HG02610 (cell line): Measurements from ENCODE around the gene GDPGP1.
"Not testable (repeated sequence)": the region's sequence is repeated elsewhere in the genome, so short reads cannot be mapped to it uniquely, and the experiment has no call there.

ENCODE experiments used
- ATAC-seq: cut with Tn5 transposase; IDR thresholded peaks from one replicate; pipeline ENCODE4 v1.9.1; 2021; ENCODE audit warnings: mild to moderate bottlenecking, moderate library complexity; ENCODE audit not compliant: unreplicated experiment

Gene GDPGP1, protein sequence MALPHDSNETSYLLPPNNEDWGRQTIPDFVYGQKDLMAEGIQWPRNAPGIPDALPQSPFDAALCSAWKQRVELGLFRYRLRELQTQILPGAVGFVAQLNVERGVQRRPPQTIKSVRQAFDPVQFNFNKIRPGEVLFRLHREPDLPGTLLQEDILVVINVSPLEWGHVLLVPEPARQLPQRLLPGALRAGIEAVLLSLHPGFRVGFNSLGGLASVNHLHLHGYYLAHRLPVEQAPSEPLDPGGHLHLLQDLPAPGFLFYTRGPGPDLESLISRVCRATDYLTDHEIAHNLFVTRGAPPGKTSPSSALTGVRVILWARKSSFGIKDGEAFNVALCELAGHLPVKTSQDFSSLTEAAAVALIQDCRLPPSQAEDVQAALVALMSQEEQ

DNA sequence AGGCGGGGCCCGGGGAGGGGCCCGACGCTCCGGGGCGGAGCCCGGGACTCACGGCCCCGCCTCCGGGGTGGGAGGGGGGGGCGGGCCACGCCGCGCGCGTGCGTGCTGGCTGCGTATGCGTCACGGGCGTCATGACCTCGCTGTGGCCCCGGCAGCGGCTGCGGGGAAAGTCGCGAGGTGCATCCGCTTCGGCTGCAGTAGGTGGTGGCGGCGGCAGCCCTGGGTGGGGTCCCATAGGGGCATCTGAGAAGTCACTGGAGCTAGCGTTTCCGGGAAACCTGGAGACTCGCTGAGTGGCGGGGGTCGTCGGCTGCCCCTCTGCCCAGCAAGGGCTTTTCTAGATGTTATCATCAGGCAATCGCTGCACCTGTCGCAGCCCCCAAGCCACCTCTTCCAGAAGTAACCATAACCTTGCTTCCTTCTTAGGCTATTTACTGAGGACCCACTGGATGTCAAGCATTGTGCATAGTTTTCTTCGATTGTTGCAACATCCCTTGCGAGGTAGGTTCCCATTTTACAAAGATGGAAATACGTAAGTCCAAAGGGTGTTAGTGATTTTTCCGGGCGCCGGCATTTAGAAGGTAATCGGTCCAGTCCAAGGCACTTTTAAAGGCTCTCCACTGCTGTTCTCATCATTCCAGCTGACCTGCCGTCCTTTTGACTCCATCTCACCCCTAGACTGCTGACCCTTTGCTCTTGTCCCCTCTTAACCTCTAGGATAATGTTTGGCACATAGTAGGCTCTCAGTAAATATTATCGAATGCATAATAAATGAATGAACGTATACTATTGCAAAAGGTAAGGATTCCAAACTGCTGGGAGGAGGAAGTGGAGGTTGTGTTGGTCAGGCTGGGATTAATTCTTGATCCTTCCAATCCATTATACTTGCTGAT is at the start of gene GDPGP1:
Gene GDPGP1, plus strand, starts transcription at position 114 of the 893 bp plus-strand sequence. CDS start 6,700 bp downstream, outside the sequence.
- ATAC-seq = peak; percentile 73

DNA sequence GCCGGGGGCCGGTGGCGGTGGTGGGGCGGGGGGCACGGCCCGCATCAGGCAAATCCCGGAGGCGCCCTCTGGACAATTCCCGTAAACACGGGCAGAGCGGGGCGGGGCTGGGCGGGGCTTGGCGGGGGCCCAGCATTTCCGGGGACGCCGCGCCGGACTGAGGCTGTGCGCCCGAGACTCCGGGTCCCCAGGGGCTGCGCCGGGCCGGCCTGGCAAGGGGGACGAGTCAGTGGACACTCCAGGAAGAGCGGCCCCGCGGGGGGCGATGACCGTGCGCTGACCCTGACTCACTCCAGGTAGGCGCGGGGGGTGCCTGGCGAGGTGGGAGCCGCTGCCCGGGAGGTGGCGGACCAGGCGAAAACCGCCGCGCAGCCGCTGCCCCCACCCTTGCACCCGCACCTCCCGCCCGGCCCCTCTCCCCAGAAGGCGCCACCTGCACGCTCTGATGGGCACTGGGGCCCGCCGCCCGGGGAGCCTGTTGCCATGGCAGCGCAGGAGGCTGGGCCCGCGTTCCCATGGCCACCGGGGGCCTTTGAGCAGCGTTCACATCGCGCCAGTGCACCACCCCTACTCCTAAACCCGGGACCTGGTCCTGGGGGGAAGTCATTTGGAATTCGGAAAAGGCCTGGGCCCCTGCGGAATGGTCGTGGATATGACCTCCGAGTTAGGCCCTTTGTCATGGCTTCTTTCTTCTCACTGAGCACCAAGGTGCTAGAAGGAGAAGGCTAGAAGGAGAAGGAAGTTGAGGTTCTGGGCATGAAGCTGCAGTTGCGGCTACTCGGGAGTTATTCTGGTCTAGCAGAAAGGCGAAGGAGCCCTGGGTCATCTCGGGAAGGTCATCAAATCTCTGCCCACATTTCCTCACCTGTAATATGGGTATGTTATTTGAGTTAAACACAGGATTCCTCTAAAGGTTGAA is 49.0 kb upstream of the GDPGP1 start:
- peak; percentile 73 for ATAC-seq

DNA sequence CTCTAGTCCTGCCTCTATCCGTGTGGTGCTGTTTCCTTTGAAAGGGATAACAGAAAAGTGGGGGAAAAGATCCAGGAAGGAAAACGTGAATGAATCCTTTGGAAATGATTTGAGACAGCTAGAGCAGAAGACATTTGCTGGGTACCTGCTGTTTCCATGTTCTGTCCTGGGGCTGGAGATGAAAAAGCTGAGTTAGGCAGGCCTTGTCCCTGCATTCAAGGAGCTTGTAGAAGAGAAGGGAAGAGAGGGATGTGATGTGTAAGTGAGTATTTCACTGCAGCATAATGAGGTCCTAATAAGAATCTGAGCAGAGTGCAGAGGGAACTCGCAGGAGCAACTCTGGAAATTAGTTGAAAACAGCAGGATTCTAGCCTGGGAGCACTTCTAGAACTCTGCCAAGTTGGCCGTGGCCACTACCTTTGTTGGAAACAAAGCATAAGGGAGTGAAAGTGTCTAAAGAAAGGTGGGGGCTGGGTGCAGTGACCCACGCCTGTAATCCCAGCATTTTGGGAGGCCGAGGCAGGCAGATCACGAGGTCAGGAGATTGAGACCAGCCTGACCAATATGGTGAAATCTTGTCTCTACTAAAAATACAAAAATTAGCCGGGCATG is 46.6 kb upstream of the GDPGP1 start:
- ATAC-seq = no peak

DNA sequence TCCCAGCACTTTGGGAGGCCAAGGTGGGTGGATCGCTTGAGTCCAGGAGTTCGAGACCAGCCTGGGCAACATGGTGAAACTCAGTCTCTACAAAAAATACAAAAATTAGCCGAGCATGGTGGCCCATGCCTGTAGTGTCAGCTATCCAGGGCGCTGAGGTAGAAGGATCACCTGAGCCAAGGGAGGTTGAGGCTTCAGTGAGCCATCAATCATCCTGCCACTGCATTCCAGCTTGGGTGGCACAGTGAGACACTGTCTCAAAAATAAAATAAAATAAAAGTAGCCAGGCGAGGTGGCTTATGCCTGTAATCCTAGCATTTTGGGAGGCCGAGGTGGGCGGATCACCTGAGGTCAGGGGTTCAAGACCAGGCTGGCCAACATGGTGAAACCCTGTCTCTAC is 45.9 kb upstream of the GDPGP1 start:
- not testable (repeated sequence) for ATAC-seq

DNA sequence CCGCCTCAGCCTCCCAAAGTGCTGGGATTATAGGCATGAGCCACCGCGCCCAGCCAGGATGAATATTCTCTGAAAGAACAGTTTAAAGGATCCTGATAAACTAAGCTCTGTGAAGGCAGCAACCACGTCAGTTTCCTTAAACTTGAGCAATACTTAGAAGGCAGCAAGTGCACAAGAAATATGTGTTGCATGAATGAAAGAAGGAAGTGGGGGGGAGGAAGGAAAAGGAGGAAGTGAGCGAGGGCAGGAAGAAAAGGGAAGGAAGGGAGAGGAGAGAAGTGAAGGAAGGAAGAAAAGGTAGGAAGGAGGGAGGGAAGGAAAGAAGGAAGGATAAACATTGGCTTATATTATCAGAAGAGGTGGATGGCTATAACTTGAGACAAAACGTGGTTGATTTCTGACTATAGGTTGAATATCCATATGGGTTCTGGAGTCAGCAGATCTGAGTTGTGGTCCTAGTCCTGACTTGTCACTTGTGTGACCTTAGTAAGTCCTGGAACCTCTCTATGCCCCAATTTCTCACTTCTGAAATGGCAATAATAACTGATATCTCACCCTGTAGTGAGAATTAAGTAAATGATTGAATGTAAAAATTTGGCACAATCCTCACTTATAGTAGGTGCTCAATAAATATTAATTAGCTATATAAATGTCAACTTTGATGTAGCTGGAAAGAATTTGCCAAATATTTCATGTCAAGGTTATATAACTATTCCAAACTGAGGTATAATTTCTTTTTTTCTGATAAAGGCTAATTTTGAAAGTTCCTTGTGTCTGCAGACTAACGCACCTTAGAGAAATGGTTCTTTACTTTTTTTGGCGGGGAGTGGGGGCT is 44.9 kb upstream of the GDPGP1 start:
- no peak for ATAC-seq

DNA sequence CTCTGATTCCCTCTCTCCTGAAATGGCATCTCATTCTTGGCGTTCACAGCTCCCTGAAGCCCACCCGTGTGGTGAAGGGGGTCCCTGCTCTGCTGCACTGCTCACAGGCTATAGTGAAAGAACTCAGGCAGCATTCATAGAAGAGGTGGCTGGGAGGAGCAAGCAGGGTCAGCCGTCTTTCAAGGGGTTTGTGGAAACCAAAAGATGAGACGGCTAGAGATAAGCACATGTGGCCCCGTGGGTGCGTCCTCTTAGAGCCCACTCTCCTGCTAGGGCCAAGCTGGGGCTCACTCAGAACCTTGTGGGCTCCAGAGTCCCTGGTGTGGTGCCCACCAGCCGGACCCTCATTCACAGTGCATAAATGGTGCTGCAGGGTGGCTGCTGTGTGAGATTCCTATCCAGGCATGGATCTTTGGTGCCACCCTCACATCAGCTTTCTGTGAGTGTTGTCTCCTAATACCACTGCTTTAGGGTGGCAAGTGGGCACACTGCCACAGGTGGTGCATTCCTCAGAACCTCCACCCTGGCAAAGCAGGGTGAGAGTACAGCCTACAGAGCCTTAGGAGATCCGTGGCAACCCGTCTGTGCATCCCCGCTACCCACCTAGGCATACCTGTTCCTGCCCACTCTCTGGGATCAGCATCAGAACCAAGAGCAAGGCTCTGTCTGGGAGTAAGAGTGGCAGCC is 44.1 kb upstream of the GDPGP1 start:
- no peak for ATAC-seq

DNA sequence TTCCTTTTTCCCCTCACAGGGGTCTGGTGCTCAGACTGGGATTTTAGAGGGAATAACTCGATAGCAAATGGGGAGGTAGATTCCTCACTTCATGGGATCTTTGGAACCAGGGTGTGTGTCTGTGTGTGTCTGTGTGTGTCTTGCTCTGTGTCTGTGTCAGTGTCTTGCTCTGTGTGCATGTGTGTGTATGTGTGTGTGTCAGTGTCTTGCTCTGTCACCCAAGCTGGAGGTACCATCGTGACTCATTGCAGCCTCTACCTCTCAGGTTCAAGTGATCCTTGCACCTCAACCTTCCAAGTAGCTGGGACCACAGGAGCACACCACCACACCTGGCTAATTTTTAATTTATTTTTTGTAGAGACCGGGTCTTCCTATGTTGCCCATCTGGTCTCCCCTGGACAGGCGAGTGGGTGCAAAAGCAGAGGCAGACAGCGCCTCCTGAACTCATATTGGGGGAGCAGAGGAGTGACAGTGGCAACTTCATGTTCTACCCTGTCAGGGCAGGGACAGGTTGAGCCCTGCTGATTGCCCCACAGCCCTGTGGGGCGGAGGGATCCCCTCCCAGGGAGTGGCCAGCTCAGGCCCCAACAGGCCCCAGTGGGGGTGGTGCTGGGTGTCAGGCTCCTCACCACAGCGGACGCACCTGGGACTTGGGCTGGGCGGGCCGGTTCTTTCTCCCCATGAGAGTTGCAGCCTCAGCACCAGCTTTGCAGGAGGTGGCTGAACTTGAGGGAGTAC is 43.2 kb upstream of the GDPGP1 start:
- no peak for ATAC-seq

DNA sequence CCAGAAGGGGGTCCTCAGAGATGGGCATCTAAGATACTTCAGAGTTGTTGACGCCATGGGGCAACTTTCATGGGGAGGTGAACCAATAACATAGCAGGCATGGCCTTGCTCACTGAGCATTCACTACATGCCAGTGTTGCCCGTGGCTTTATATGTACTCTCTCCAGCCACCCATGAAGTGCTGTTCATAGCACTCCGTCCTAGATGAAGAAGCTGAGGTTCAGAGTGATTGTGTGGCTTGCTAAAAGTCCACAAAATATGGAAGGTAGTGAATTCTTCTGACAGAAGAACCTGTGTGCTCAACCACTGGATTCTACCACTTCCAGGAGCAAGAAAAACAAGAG is 42.7 kb upstream of the GDPGP1 start:
- no peak for ATAC-seq

DNA sequence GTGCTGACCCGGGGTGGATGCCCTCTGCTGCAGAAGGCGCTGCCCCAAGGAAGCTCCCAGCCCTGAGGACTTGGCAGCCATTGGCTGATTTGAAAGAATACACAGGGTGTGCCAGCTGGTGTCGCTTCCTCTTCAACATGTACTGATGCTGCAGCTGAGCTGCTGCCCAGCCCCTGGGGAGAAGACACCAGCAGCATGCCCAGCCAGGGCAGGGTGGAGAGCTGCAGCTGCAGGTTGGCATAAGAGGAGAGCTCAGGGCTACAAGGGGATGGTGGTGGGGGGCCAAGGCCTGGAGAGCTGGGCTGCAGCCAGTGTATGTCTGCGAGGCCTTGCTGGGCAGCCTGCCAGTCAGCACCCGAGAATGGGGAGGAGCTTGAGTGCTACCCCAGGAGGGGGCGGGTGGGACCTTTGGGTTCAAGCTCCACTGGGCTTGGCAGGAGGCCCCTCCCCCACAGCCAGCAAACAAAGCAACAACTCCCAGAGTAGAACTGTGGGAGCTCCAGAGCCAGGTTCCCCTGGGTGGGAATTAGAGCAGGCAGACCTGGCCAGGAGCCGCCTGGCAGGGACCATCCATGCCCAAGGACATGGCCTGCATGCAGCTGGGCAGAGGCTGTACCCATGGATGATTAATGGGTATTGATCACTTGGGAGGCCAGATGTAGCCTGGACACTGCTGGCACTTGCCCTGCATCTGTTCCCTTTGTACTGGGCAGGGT is 42.1 kb upstream of the GDPGP1 start:
- peak; percentile 58 for ATAC-seq

DNA sequence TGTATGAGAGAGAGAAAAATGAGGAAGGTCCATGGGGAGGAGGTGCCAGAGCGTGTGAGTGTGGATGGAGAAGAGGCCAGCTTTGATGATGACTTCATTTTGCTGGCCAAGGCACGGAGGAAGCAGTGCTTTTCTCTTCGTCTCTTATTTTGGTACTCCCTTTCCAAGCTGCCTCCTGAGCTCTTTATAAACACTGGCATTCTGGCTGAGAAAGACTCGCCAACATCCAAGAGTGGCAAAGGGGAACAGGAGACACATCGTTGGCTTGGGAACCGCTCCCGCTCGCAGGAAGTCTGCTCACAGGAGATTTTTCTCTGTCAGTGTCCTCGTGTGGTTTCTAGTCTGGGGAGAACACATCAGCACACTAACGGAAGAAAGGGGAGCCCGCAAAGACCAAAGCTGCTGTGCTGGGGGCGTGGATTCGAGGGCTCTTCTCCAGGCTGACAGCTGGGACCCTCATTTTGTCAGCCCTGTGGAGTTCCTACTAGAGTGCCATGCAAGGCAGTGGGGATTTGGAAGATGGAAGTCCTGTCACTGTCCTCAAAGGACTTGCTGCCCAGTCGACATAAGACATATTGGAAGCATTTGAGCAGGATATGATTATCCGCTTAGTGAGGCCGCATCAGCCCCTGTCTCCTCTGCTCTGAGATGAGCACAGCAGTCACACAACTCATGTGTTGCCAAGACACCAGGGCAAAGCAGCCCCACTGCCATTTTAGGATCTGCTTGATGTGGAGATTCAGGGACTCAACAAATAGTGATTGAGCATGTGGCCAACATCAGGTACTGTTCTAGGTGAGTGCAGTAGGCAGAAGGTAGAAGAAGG is 40.8 kb upstream of the GDPGP1 start:
- no peak for ATAC-seq

DNA sequence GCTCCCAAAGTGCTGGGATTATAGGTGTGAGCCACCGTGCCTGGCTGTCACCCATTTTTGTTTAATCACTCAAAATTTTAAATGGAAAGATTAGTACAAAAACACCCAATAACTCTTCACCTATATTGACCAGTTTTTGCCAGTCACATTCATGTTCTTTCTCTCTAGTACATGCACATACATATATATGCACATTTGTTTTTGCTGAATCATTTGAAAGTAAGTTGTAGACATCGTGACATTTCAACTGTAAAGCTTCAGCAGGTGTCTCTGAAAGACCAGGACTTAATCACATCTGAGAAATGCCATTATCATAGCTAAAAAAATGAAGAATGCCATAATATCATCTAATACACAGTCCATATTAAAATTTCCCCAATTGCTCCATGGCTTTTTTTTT is 39.4 kb upstream of the GDPGP1 start:
- ATAC-seq = no peak

DNA sequence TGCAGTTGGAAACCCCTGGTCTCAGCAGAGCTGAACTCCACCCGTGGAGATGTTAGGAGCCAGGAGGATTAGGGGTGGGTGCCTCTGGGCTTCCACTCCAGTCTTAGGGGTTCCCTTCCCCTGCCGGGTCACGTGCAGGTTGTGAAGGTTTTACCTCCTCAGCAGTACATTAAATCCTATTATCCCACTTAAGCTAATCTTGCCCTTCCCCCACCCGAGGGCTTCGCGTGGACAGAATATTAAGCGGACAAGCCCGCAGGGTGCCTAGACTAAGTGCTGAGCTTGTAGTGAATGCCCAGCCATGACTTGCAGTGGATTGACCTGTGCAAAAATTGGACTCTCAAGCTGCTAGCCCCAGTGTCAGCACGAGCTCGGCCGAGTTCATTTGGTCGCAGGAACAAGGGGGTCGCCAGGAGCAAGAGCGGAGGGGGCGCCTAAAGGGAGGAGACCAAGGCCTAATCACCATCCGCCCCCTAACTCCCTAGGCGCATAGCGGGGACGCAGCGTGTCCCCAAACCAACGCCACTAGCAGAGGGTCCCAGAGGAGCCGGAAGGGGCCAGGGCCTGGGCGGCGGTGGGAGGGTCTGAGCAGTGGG is 33.4 kb upstream of the GDPGP1 start:
- no peak for ATAC-seq

DNA sequence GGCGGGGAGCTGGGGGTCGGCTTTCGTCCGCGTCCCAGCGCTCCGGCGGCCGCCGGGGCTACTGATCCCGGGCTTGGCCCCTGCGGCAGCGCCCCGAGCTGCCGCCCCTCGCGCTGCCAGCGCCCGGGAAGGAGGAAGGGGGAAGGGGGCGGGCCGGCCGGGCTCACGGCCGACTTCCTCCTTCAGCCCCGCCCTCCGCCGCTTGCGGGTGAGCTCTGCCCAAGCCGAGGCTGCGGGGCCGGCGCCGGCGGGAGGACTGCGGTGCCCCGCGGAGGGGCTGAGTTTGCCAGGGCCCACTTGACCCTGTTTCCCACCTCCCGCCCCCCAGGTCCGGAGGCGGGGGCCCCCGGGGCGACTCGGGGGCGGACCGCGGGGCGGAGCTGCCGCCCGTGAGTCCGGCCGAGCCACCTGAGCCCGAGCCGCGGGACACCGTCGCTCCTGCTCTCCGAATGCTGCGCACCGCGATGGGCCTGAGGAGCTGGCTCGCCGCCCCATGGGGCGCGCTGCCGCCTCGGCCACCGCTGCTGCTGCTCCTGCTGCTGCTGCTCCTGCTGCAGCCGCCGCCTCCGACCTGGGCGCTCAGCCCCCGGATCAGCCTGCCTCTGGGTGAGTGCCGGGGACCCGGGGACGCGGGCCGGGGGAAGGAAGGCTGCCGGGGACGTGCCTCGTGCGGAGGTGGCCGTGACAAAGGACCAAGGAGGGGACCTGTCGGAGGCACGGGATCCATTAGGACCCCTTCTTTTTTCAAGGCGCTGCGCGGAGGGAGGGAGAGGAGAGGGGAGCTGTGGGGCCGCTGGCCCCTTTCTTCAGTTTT is 32.7 kb upstream of the GDPGP1 start, which contains the start of gene SEMA4B:
Gene SEMA4B, plus strand, starts transcription at position 201 of the 814 bp plus-strand sequence. Its CDS starts 249 bp downstream, at position 450.
- peak; percentile 83 for ATAC-seq

DNA sequence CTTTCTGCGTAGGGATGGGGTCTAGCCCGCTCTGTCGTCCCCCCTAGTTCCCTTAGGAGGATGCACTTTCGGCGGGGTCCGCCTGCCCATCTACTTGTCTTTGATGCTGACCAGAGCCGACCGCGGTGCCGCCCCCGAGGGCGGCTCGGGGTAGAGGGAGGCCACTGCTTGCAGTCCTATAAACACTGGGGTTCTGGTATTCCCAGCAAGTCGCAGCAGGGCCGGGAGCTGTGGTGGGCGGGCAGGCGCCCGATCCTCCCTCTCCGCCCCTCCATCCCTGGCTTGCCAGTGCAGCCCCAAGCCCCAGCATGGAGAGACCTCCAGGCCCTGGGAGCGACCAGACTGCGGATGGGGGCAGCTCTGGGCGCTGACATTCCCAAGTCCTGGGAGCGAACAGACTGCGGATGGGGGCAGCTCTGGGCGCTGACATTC is 32.0 kb upstream of the GDPGP1 start:
- no peak for ATAC-seq

DNA sequence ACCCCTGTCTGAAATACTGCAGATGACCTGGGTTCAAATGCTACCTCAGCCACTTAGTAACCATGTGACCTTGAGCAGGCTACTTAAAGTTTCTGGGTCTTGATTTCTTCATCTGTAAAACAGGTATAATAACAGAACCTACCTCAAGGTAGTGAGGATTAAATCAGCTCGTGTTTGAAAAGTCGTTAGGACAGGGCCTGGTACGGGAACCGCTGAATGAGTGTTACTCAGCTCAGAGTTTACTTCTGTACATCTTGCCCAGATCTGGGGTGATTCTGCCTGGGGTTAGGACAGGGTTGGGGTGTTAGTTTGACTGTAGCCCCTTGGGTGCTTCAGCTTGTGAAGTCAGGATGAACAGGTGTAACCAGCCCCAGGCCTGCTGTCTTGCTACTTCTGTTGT is 31.1 kb upstream of the GDPGP1 start:
- no peak for ATAC-seq
